ENCODE data around the gene VDAC2.

The VDAC2 gene

GRCh38 chr10:75231672-75232581 lies 21.3 kb downstream of the VDAC2 start:
- no peak for DNase-seq

- DNase-seq = peak in 1 of 2 experiments; percentile 13
These were observed 22.9 kb downstream of the VDAC2 start for GRCh38 chr10:75233444-75234016.

DNA sequence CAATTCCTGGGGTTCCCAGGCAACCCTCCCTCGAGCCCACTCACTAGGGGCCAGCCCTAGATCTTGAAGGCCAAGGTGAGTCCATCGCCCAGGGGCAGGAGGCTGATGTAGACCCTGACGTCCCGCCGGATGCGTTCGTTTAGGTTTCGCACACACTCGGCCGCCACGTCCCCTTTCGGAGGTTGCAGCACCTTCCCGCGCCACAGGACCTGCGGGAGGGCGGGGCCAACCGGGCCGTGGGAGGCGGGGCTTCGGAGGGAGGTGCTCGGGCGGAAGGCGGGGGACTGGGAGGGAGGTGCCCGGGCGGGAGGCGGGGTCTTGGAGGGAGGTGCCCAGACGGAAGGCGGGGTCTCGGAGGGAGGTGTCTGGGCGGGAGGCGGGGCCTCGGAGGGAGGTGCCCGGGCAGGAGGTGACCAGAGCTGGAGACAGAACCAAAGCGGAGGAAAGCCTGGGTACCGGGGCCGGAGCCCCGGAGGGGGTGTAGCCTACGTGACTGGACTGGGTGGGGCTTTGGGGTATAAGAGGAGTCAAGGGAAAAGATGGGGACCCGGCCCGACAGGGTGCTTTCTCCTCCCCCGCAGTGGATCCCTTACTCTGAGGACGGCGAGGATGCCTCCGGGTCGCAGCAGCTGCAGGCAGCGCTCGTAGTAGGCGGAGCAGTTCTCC lies 23.6 kb downstream of the VDAC2 start:
- peak; percentile 96 to 99 for DNase-seq

DNA sequence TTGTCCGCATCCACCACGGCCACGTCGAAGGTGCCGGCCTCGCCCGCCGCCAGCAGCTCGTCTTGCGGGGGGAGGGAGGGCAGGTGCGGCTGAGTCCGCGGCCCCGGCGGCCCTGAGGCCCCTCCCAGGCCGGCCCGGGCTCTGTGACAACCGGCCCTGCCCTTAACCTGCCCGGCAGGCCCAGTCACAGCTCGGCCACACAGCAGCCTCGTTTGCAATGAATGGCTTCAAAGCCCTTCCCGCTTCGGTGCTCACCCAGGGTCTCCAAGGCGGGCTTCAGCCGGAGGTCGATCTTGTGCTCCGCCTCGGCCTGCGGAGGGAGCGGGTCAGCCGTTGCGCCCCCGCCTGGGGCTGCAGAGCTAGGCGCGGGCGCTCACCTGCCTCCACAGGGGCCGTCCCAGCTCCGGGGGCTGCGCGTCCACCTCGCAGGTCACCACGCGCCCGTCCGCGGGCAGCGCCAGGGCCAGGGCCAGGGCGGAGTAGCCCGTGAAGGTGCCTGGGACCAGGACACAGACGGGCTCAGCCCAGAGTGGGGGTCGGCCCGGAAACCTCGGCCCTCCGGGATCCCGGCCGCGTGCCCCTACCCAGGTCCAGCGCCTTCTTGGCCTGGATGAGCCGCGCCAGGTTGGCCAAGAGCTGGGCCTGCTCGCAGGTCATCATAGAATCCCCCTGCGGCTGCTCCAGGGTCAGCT lies 24.2 kb downstream of the VDAC2 start:
- peak; percentile 5 to 25 for DNase-seq

- DNase-seq = peak; percentile 90 to 94
These were observed 25.0 kb downstream of the VDAC2 start, which contains the start of gene COMTD1 for GRCh38 chr10:75235375-75236177. Gene COMTD1, minus strand, starts transcription at chr10:75235957. Its CDS starts 29 bp downstream, at chr10:75235928.

GRCh38 chr10:75236178-75236825 lies 25.7 kb downstream of the VDAC2 start:
- no peak for DNase-seq

- no peak for DNase-seq
These were observed 27.8 kb downstream of the VDAC2 start for GRCh38 chr10:75238182-75239095.

GRCh38 chr10:75239096-75239790 lies 28.6 kb downstream of the VDAC2 start:
- no peak for DNase-seq

DNA sequence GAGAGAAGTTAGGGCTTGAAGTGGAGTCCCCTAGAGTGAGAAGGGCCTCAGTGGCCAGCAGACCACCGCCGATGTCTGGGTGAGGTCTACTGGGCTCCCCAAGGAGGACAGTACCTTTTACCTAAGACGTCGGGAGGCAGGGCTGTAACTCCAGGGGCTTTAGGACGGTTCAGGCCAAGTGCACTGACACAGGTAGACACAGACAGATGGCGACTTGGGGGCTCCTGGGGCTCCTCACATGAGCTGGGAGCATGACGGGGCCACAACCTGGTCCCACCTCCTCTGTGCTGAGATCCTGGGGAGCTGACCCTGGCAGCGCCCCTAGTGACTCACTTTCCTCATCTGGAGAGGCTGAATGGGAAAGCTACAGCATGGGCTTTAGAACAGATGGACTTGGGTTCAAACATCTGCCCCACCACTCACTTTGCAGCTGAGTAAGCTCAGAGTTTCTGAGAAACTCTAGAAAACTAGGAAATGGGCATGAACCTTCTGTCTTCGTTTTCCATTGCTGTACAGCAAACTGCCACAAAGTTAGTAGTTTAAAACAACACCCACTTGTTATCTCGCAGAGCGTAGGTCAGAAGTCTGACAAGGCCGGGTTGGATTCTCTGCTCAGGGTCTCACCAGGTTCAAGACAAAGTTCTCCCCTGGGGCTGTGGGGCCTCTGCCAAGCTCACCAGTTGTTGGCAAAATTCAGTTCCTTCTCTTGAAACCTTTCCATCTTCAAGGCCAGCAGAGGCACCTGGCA lies 29.9 kb downstream of the VDAC2 start:
- DNase-seq = no peak

- DNase-seq = no peak
These were observed 32.8 kb downstream of the VDAC2 start for GRCh38 chr10:75243426-75243825.

- DNase-seq = no peak
These were observed 34.1 kb downstream of the VDAC2 start for GRCh38 chr10:75244487-75245353.

DNA sequence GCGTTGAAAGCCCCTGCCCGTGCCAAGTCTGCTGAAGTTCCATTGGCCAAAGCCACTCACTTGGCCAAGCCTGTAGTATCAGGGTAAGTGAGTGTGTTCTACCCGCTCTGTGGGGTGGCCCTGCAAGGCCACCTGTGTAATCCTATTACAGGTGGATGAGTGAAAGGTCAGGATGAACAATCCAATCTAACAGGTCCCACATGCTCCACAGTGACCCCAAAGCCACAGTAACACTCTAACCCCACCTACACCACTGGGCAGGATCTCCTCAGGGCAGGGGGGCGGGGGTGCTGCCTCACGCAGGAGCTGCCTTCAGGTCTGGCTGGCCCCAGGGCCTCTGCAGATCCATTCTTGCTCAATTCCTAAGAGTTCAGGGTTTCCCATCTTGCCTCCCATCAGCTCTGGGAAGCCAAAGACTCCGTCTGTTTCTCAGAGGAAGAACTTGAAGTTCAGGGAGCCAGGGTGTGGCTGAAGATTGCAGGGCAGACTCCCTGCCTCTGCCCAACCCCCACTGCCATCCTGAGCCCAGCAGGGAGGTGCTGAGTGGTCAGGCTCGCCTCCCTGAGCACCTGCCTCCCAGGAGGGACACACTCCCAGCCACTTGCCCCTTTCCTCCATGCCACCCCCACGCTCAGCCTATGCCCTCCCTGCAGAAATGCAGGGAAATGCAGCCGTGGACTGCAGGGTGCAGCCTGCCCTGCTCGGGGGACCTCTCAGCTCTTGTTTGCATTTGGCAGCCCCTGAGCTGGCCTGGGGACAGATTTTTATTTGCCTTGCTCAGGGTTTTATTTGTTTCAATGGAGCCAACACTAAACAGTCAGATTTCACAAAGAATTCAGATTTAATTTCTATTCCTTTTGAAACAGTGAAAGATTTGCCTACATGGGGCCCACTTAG lies 35.0 kb downstream of the VDAC2 start:
- no peak for DNase-seq

- no peak for DNase-seq
These were observed 35.9 kb downstream of the VDAC2 start for GRCh38 chr10:75246506-75246905.

GRCh38 chr10:75247797-75248196 lies 37.2 kb downstream of the VDAC2 start:
- DNase-seq = no peak

DNA sequence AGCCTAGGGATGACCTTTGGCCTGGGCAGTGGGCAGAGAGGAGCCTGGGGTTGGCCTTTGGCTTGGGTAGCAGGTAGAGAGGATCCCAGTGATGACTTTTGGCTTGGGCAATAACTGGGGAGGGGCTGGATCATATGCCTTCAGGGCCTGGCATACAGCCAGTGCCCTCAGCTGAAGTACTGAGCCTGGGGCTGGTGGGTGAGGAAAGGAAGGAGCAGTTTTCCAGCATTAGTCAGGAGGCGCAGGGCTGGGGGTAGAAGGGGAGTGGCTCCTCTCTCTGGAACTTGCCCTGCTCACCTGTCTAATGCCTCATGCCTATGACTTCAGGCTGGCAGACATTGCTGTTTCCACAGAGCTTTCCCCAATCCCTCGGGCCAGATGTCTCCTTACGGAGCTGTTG lies 40.3 kb downstream of the VDAC2 start:
- no peak for DNase-seq

GRCh38 chr10:75253281-75254220 lies 43.0 kb downstream of the VDAC2 start:
- no peak for DNase-seq
